ENCODE measurements around the gene DNM3. TPM values are rescaled to one million over a fixed set of nuclear protein-coding genes. Genes with fewer than 3 reads are reported as not detected.

DNM3 gene
- total RNA-seq, 1 donor from 2014 or later, result 0.41 TPM

GRCh38 chr1:171917331-171917730, 76.0 kb downstream of the DNM3 start:
- Mint-ChIP-seq H3K4me1 (ENCODE audit: low read depth) (no peaks in the 10 kb centered on the region), H3K4me3 (ENCODE audit: low read depth) (no peak overlapping the region), H3K36me3 (ENCODE audit: low read depth) (no peaks in the 10 kb centered on the region), H3K27me3 (ENCODE audit: low read depth) (no peaks in the 10 kb centered on the region), H3K9me3 (no peaks in the 10 kb centered on the region), H3K27ac (no peak overlapping the region)
- DNase-seq (ENCODE audit: low spot score), result no peak
- intact Hi-C loops (cut with micrococcal nuclease), result loop anchor here (5.0 kb wide), 1 partner anchor 40 kb away; no protein-coding TSS in a partner anchor

- Mint-ChIP-seq H3K27me3 (ENCODE audit: low read depth) (no peaks in the 10 kb centered on the region), H3K9me3 (peaks cover 4% of the 10 kb centered on the region), H3K27ac (no peak overlapping the region), H3K36me3 (ENCODE audit: low read depth) (no peaks in the 10 kb centered on the region), H3K4me1 (ENCODE audit: low read depth) (peaks cover 6% of the 10 kb centered on the region), H3K4me3 (ENCODE audit: low read depth) (no peak overlapping the region)
- DNase-seq (ENCODE audit: low spot score), result no peak
- intact Hi-C loops (cut with micrococcal nuclease), result loop anchor here (5.0 kb wide), 1 partner anchor 43 kb away; no protein-coding TSS in a partner anchor
Measured at GRCh38 chr1:171919891-171920887, 78.9 kb downstream of the DNM3 start.

GRCh38 chr1:171922999-171923398, 81.7 kb downstream of the DNM3 start:
- Mint-ChIP-seq H3K4me1 (ENCODE audit: low read depth) (peaks cover 6% of the 10 kb centered on the region), H3K27me3 (ENCODE audit: low read depth) (no peaks in the 10 kb centered on the region), H3K9me3 (peaks cover 9% of the 10 kb centered on the region), H3K36me3 (ENCODE audit: low read depth) (no peaks in the 10 kb centered on the region), H3K27ac (no peak overlapping the region), H3K4me3 (ENCODE audit: low read depth) (no peak overlapping the region)
- no peak for DNase-seq (ENCODE audit: low spot score)
- intact Hi-C loops (cut with micrococcal nuclease), result no loop called here

GRCh38 chr1:171929121-171929520, 87.8 kb downstream of the DNM3 start:
- Mint-ChIP-seq H3K27ac (no peak overlapping the region), H3K36me3 (ENCODE audit: low read depth) (no peaks in the 10 kb centered on the region), H3K27me3 (ENCODE audit: low read depth) (peaks cover 2% of the 10 kb centered on the region), H3K9me3 (peaks cover 9% of the 10 kb centered on the region), H3K4me1 (ENCODE audit: low read depth) (peaks cover 6% of the 10 kb centered on the region), H3K4me3 (ENCODE audit: low read depth) (no peak overlapping the region)
- DNase-seq (ENCODE audit: low spot score), result no peak
- intact Hi-C loops (cut with micrococcal nuclease), result no loop called here

DNA sequence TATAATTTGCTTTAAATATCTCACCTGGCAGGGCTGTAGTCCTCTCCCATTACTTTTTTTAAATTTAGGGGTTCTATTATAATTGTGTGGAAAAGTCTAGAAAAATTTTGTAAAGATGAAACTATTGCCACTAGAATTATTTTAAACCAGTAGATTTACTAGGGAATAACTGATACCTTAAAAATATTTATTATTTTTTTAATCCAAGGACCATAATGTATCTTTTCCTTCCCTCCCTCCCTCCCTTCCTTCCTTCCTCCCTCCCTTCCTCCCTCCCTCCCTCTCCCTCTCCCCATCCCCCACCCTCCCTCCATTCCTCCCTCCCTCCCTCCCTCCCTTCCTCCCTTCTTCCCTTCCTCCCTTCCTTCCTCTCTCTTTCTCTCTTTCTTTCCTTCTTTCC, 90.5 kb downstream of the DNM3 start:
- intact Hi-C loops (cut with micrococcal nuclease), result no loop called here
- Mint-ChIP-seq H3K27ac (no peak overlapping the region), H3K9me3 (no peaks in the 10 kb centered on the region), H3K36me3 (ENCODE audit: low read depth) (no peaks in the 10 kb centered on the region), H3K4me1 (ENCODE audit: low read depth) (peaks cover 6% of the 10 kb centered on the region), H3K4me3 (ENCODE audit: low read depth) (no peak overlapping the region), H3K27me3 (ENCODE audit: low read depth) (peaks cover 2% of the 10 kb centered on the region)
- DNase-seq (ENCODE audit: low spot score), result no peak

DNA sequence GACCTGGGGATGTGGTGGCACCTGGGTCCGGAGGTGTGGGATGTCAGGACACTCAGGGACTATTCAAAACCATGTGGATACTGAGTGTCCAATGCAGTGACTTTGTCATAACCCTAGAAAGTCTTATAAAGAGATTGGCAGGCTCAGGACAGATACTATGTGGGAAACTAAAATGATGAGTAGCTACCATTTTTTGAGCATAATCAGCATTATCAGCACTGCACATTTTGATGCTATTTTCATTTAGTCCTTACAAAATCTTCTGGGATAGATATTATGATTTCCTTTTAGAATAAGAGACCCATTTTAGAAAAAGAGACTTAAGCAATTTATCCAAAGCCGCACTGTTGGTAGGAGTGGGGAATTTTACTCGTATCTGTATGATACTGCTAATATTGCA, 93.4 kb downstream of the DNM3 start:
- DNase-seq (ENCODE audit: low spot score), result no peak
- Mint-ChIP-seq H3K27me3 (ENCODE audit: low read depth) (peaks cover 3% of the 10 kb centered on the region), H3K27ac (no peak overlapping the region), H3K9me3 (no peaks in the 10 kb centered on the region), H3K4me1 (ENCODE audit: low read depth) (peaks cover 6% of the 10 kb centered on the region), H3K4me3 (ENCODE audit: low read depth) (no peak overlapping the region), H3K36me3 (ENCODE audit: low read depth) (no peaks in the 10 kb centered on the region)
- intact Hi-C loops (cut with micrococcal nuclease), result no loop called here

- H3K4me1 Mint-ChIP-seq (ENCODE audit: low read depth), result peaks cover 6% of the 10 kb centered on the region
- H3K27ac Mint-ChIP-seq, result no peak overlapping the region
- peaks cover 7% of the 10 kb centered on the region for H3K27me3 Mint-ChIP-seq (ENCODE audit: low read depth)
- no peak for DNase-seq (ENCODE audit: low spot score)
- H3K9me3 Mint-ChIP-seq, result no peaks in the 10 kb centered on the region
- H3K36me3 Mint-ChIP-seq (ENCODE audit: low read depth), result no peaks in the 10 kb centered on the region
- H3K4me3 Mint-ChIP-seq (ENCODE audit: low read depth), result no peak overlapping the region
- intact Hi-C loops (cut with micrococcal nuclease), result no loop called here
Measured at GRCh38 chr1:171935086-171935485, 93.8 kb downstream of the DNM3 start.

DNA sequence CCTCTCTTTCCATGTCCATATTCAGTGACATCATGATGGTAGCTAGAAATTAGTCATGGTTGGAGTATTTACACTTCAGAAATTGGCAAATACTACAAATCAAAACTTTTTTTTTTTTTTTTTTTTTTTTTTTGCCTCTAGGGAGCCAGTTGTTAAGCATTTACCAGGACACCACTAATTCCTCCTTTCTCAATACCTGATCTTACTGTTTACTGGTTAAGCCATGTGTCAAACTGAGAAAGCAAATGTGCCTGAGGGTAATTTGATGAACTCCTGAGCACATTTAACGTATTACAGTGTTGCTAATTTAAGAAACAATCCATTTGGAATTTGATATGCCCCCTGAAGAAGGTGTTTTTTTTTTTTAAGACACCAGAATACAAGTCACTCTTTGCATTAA, 94.4 kb downstream of the DNM3 start:
- H3K27ac Mint-ChIP-seq, result no peak overlapping the region
- H3K36me3 Mint-ChIP-seq (ENCODE audit: low read depth), result no peaks in the 10 kb centered on the region
- no peak for DNase-seq (ENCODE audit: low spot score)
- H3K27me3 Mint-ChIP-seq (ENCODE audit: low read depth), result peaks cover 5% of the 10 kb centered on the region
- peaks cover 6% of the 10 kb centered on the region for H3K4me1 Mint-ChIP-seq (ENCODE audit: low read depth)
- no peak overlapping the region for H3K4me3 Mint-ChIP-seq (ENCODE audit: low read depth)
- no peaks in the 10 kb centered on the region for H3K9me3 Mint-ChIP-seq
- intact Hi-C loops (cut with micrococcal nuclease), result no loop called here

DNA sequence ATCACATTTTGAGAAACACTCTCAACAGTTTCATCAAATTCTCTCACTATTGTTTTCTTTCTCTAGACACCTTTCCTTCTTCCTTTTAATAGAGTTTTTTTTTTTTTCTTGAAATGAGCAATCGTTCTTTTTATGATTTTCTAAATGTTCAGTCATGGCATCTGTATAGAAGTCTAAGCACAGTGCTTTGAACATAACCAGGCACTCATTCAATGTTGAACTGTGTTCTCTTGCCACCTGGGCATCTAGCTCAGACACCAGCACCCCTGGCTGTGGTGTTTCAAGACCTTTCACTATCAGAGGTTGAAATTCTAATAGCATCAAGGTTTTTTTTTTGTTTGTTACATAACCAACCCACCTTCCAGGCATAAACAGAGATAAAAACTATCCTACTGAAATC, 96.6 kb downstream of the DNM3 start:
- H3K36me3 Mint-ChIP-seq (ENCODE audit: low read depth), result no peaks in the 10 kb centered on the region
- H3K27ac Mint-ChIP-seq, result no peak overlapping the region
- H3K9me3 Mint-ChIP-seq, result no peaks in the 10 kb centered on the region
- DNase-seq (ENCODE audit: low spot score), result no peak
- H3K4me1 Mint-ChIP-seq (ENCODE audit: low read depth), result peaks cover 6% of the 10 kb centered on the region
- H3K4me3 Mint-ChIP-seq (ENCODE audit: low read depth), result no peak overlapping the region
- peaks cover 5% of the 10 kb centered on the region for H3K27me3 Mint-ChIP-seq (ENCODE audit: low read depth)
- intact Hi-C loops (cut with micrococcal nuclease), result no loop called here

GRCh38 chr1:171939740-171940139, 98.4 kb downstream of the DNM3 start:
- Mint-ChIP-seq H3K27me3 (ENCODE audit: low read depth) (peaks cover 5% of the 10 kb centered on the region), H3K27ac (no peak overlapping the region), H3K4me1 (ENCODE audit: low read depth) (no peaks in the 10 kb centered on the region), H3K36me3 (ENCODE audit: low read depth) (no peaks in the 10 kb centered on the region), H3K4me3 (ENCODE audit: low read depth) (no peak overlapping the region), H3K9me3 (no peaks in the 10 kb centered on the region)
- intact Hi-C loops (cut with micrococcal nuclease), result no loop called here
- no peak for DNase-seq (ENCODE audit: low spot score)

DNA sequence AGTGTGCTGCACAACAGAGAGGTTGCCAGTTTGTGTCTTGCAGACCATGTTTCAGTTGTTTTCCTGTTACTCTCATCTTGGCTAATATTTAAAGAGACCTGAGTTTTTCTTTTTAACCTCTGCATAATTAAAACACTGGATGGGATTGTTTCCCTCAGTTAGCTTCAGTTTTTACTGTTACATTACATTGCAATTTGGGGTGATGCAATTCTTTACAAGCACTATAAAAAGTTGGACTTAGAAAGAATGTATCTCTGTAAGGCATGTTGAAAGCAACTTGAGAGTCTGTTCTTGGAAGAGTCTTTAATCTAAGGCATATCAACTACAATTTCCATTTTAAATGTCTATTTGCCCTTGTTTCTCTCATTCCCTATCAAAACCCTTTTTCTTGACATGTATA, 99.1 kb downstream of the DNM3 start:
- no peak overlapping the region for H3K4me3 Mint-ChIP-seq (ENCODE audit: low read depth)
- H3K36me3 Mint-ChIP-seq (ENCODE audit: low read depth), result no peaks in the 10 kb centered on the region
- intact Hi-C loops (cut with micrococcal nuclease), result no loop called here

DNA sequence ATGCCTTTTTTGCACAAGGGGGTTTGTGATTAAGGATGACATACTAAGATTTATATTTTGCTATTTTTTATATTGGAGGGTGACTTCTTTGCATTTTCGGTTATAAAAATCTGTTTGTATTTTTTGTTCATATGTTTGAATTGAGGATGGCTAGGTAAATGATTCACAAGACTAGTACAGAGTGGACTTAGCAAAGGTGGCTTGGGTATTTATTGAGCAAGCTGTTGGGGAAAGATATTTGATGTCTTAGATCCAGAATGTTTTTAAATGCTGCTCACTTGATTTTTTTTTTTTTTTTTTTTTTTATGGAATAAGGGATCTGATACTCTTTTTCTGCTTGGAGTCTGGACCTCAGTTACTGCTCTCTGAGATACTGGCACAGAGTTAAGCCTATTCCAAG, 100.6 kb downstream of the DNM3 start:
- H3K4me1 Mint-ChIP-seq (ENCODE audit: low read depth), result no peaks in the 10 kb centered on the region
- no peak overlapping the region for H3K4me3 Mint-ChIP-seq (ENCODE audit: low read depth)
- H3K9me3 Mint-ChIP-seq, result no peaks in the 10 kb centered on the region
- H3K27me3 Mint-ChIP-seq (ENCODE audit: low read depth), result peaks cover 5% of the 10 kb centered on the region
- no peaks in the 10 kb centered on the region for H3K36me3 Mint-ChIP-seq (ENCODE audit: low read depth)
- no peak overlapping the region for H3K27ac Mint-ChIP-seq
- DNase-seq (ENCODE audit: low spot score), result no peak
- intact Hi-C loops (cut with micrococcal nuclease), result no loop called here

More for the DNA sequence above, 99.1 kb downstream of the DNM3 start:
- H3K4me1 Mint-ChIP-seq (ENCODE audit: low read depth), result no peaks in the 10 kb centered on the region
- no peak overlapping the region for H3K27ac Mint-ChIP-seq
- DNase-seq (ENCODE audit: low spot score), result no peak
- no peaks in the 10 kb centered on the region for H3K9me3 Mint-ChIP-seq
- H3K27me3 Mint-ChIP-seq (ENCODE audit: low read depth), result peaks cover 5% of the 10 kb centered on the region

- intact Hi-C loops (cut with micrococcal nuclease), result no loop called here
- Mint-ChIP-seq H3K4me1 (ENCODE audit: low read depth) (no peaks in the 10 kb centered on the region), H3K9me3 (no peaks in the 10 kb centered on the region), H3K4me3 (ENCODE audit: low read depth) (no peak overlapping the region), H3K36me3 (ENCODE audit: low read depth) (no peaks in the 10 kb centered on the region), H3K27me3 (ENCODE audit: low read depth) (peaks cover 5% of the 10 kb centered on the region), H3K27ac (no peak overlapping the region)
- DNase-seq (ENCODE audit: low spot score), result no peak
Measured at GRCh38 chr1:171943973-171944561, 102.8 kb downstream of the DNM3 start.
